ENCODE data around the gene PUS1. TPM values are rescaled to one million over a fixed set of nuclear protein-coding genes. Genes with fewer than 3 reads are reported as not detected.

The PUS1 gene
- total RNA-seq, 4 donors from 2014 or later: 10.4 to 29.0 (median 12.2) TPM

- ATAC-seq (no peak), DNase-seq (no peak)
- H3K4me1 ChIP-seq: peaks cover 13 to 16% of the 10 kb centered on the region in 2 donors
- intact Hi-C loops (cut with DNase I; ENCODE audit: low total_unique reads): no loop called here
- H3K27ac ChIP-seq: no peak overlapping the region
- H3K9me3 ChIP-seq: no peaks in the 10 kb centered on the region
- in situ Hi-C loops (cut with MboI; ENCODE audit: low sequenced_read_pairs in 4 of 4): no loop called here
- H3K4me3 ChIP-seq: no peak overlapping the region
- H3K36me3 ChIP-seq: no peaks in the 10 kb centered on the region
- no peaks in the 10 kb centered on the region for H3K27me3 ChIP-seq
- TF ChIP-seq POLR2A (IDR thresholded peaks at IDR 0.05) (no peak), CTCF (IDR thresholded peaks at IDR 0.05 in 4 of 5, conservative IDR thresholded peaks at IDR 0.05 in 1 of 5) (no peak)
Measured at GRCh38 chr12:131965073-131965472, 36.0 kb downstream of the PUS1 start.

- H3K4me1 ChIP-seq: peaks cover 15 to 17% of the 10 kb centered on the region in 2 donors
- no peak overlapping the region for H3K4me3 ChIP-seq
- no peak for DNase-seq
- intact Hi-C loops (cut with DNase I; ENCODE audit: low total_unique reads): no loop called here
- no peak for ATAC-seq
- TF ChIP-seq POLR2A (IDR thresholded peaks at IDR 0.05) (no peak), CTCF (IDR thresholded peaks at IDR 0.05 in 4 of 5, conservative IDR thresholded peaks at IDR 0.05 in 1 of 5) (no peak)
- no peak overlapping the region for H3K27ac ChIP-seq
- no peaks in the 10 kb centered on the region for H3K27me3 ChIP-seq
- H3K36me3 ChIP-seq: no peaks in the 10 kb centered on the region
- in situ Hi-C loops (cut with MboI; ENCODE audit: low sequenced_read_pairs in 4 of 4): no loop called here
- H3K9me3 ChIP-seq: no peaks in the 10 kb centered on the region
Measured at GRCh38 chr12:131971226-131971625, 42.1 kb downstream of the PUS1 start.

- Histone ChIP-seq H3K9me3 (no peaks in the 10 kb centered on the region), H3K36me3 (peaks cover 0 to 7% of the 10 kb centered on the region in 2 donors), H3K4me1 (peaks cover 11% of the 10 kb centered on the region in 2 donors), H3K27ac (no peak overlapping the region), H3K27me3 (no peaks in the 10 kb centered on the region), H3K4me3 (no peak overlapping the region)
- no peak for ATAC-seq
- intact Hi-C loops (cut with DNase I; ENCODE audit: low total_unique reads) (no loop called here), in situ Hi-C loops (cut with MboI; ENCODE audit: low sequenced_read_pairs in 4 of 4) (loop anchor here in 1 of 4 donors (25.0 kb wide), 1 partner anchor 863 kb away; no protein-coding TSS in a partner anchor)
- TF ChIP-seq POLR2A (IDR thresholded peaks at IDR 0.05) (no peak), CTCF (IDR thresholded peaks at IDR 0.05 in 4 of 5, conservative IDR thresholded peaks at IDR 0.05 in 1 of 5) (no peak)
- no peak for DNase-seq
Measured at GRCh38 chr12:131975228-131975627, 46.2 kb downstream of the PUS1 start.

GRCh38 chr12:131979606-131980005, 50.5 kb downstream of the PUS1 start:
- Histone ChIP-seq H3K36me3 (peaks cover 0 to 45% of the 10 kb centered on the region in 2 donors), H3K4me3 (no peak overlapping the region), H3K4me1 (no peaks in the 10 kb centered on the region), H3K9me3 (no peaks in the 10 kb centered on the region), H3K27ac (no peak overlapping the region), H3K27me3 (no peaks in the 10 kb centered on the region)
- in situ Hi-C loops (cut with MboI; ENCODE audit: low sequenced_read_pairs in 4 of 4) (loop anchor here in 1 of 4 donors (25.0 kb wide), 1 partner anchor 867 kb away; no protein-coding TSS in a partner anchor), intact Hi-C loops (cut with DNase I; ENCODE audit: low total_unique reads) (no loop called here)
- DNase-seq (no peak), ATAC-seq (no peak)
- TF ChIP-seq POLR2A (IDR thresholded peaks at IDR 0.05) (no peak), CTCF (IDR thresholded peaks at IDR 0.05 in 4 of 5, conservative IDR thresholded peaks at IDR 0.05 in 1 of 5) (no peak)

GRCh38 chr12:131980263-131980662, 51.2 kb downstream of the PUS1 start:
- H3K36me3 ChIP-seq: peaks cover 0 to 52% of the 10 kb centered on the region in 2 donors
- intact Hi-C loops (cut with DNase I; ENCODE audit: low total_unique reads): no loop called here
- H3K9me3 ChIP-seq: no peaks in the 10 kb centered on the region

More at GRCh38 chr12:131980263-131980662, 51.2 kb downstream of the PUS1 start:
- ATAC-seq (no peak), DNase-seq (no peak)
- in situ Hi-C loops (cut with MboI; ENCODE audit: low sequenced_read_pairs in 4 of 4): loop anchor here in 1 of 4 donors (25.0 kb wide), 1 partner anchor 868 kb away; no protein-coding TSS in a partner anchor
- H3K4me1 ChIP-seq: no peaks in the 10 kb centered on the region
- no peak for TF ChIP-seq POLR2A (IDR thresholded peaks at IDR 0.05)
- no peak for TF ChIP-seq CTCF (IDR thresholded peaks at IDR 0.05 in 4 of 5, conservative IDR thresholded peaks at IDR 0.05 in 1 of 5)
- no peak overlapping the region for H3K27ac ChIP-seq
- no peak overlapping the region for H3K4me3 ChIP-seq
- no peaks in the 10 kb centered on the region for H3K27me3 ChIP-seq

Data from gastrocnemius medialis (tissue), 4 donors.